ENCODE results near the gene HEPACAM2. TPM values are rescaled to one million over a fixed set of nuclear protein-coding genes. Genes with fewer than 3 reads are reported as not detected.

Gene HEPACAM2
- total RNA-seq, 1 experiment from 2014 or later, result not detected

- no peak for DNase-seq (ENCODE audit: low read depth in 1 of 2, low spot score in 2 of 2)
- H3K27me3 ChIP-seq (replicated peaks), result peaks cover 44% of the 10 kb centered on the region
- H3K4me3 ChIP-seq, result no peak overlapping the region
- H3K27ac ChIP-seq, result no peak overlapping the region
- no peaks in the 10 kb centered on the region for H3K4me1 ChIP-seq (replicated peaks)
- H3K36me3 ChIP-seq, result no peaks in the 10 kb centered on the region
- no peaks in the 10 kb centered on the region for H3K9me3 ChIP-seq (replicated peaks)
These were observed 40.8 kb downstream of the HEPACAM2 start for GRCh38 chr7:93185303-93186027.

DNA sequence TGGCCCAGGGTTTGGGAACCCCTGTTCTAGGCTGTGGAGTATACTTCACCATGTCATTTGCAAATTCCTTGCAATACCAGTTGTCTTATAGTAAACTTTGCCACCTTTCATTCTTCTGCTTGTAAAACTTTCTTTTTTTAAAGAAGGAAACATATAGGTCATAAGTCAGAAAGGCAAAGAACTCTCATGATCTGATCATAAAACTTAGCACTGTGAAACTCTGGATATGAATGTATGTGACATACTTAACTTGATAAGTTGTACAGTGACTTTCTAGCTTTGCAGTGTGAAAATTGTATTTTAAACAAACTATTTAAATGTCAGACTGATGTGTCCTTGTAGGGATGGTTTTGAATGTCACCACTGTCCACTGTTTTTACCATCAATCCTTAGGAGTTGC lies 47.1 kb downstream of the HEPACAM2 start:
- no peak overlapping the region for H3K4me3 ChIP-seq
- no peak overlapping the region for H3K27ac ChIP-seq
- no peaks in the 10 kb centered on the region for H3K9me3 ChIP-seq (replicated peaks)
- no peaks in the 10 kb centered on the region for H3K36me3 ChIP-seq
- no peak for DNase-seq (ENCODE audit: low read depth in 1 of 2, low spot score in 2 of 2)
- H3K4me1 ChIP-seq (replicated peaks), result no peaks in the 10 kb centered on the region
- H3K27me3 ChIP-seq (replicated peaks), result peaks cover 29% of the 10 kb centered on the region

- Histone ChIP-seq H3K4me1 (replicated peaks) (no peaks in the 10 kb centered on the region), H3K27me3 (replicated peaks) (peaks cover 29% of the 10 kb centered on the region), H3K27ac (no peak overlapping the region), H3K4me3 (no peak overlapping the region), H3K9me3 (replicated peaks) (no peaks in the 10 kb centered on the region), H3K36me3 (no peaks in the 10 kb centered on the region)
- no peak for DNase-seq (ENCODE audit: low read depth in 1 of 2, low spot score in 2 of 2)
These were observed 48.1 kb downstream of the HEPACAM2 start for GRCh38 chr7:93178213-93178612.

DNA sequence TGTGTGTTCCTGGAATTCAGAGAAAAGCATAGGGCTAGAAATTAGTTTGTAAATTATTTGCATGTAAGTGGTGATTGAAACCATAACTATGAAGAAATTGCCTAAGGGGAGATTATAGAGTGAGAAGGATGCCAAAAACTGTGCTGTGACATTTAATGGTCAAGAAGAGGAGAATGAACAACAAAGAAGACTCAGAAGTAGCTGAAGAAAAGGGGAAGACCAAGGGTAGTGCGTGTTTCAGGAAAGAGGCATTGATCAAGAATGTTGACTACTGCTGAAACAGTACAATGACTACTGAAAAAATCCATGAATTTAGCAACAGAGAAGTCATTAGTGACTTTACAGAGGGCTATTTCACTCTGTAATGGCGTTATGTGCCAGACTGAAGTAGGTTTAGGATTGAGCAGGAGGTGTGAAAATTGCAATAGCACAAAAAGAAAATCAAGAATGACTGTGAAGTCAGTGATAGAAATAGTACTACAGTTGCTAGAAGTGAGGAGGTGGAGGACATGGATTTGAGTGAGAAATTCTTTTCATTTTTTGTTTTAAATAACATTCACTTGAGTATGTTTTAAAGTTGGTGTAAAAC lies 49.2 kb downstream of the HEPACAM2 start:
- no peak for DNase-seq (ENCODE audit: low read depth in 1 of 2, low spot score in 2 of 2)
- H3K9me3 ChIP-seq (replicated peaks), result no peaks in the 10 kb centered on the region
- no peaks in the 10 kb centered on the region for H3K36me3 ChIP-seq

DNA sequence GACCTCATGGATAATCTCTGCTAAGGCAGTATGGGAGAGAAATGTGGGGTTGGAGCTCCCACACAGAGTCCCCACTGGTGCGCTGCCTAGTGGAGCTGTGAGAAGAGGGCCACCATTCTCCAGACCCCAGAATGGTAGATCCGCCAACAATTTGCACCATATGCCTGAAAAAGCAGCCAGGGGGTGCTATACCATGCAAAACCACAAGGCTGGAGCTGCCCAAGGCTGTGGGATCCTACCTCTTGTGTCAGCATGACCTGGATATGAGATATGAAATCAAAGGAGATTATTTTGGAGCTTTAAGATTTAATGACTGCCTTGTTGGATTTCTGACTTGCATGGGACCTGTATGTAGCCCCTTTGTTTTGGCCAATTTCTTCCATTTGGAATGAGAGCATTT lies 51.0 kb downstream of the HEPACAM2 start:
- no peak for DNase-seq (ENCODE audit: low read depth in 1 of 2, low spot score in 2 of 2)
- no peaks in the 10 kb centered on the region for H3K4me1 ChIP-seq (replicated peaks)
- no peak overlapping the region for H3K27ac ChIP-seq
- no peak overlapping the region for H3K4me3 ChIP-seq
- peaks cover 14% of the 10 kb centered on the region for H3K27me3 ChIP-seq (replicated peaks)
- peaks cover 7% of the 10 kb centered on the region for H3K9me3 ChIP-seq (replicated peaks)
- H3K36me3 ChIP-seq, result no peaks in the 10 kb centered on the region

More for the DNA sequence above, 49.2 kb downstream of the HEPACAM2 start:
- H3K4me3 ChIP-seq, result no peak overlapping the region
- H3K27ac ChIP-seq, result no peak overlapping the region
- no peaks in the 10 kb centered on the region for H3K4me1 ChIP-seq (replicated peaks)
- peaks cover 21% of the 10 kb centered on the region for H3K27me3 ChIP-seq (replicated peaks)

DNA sequence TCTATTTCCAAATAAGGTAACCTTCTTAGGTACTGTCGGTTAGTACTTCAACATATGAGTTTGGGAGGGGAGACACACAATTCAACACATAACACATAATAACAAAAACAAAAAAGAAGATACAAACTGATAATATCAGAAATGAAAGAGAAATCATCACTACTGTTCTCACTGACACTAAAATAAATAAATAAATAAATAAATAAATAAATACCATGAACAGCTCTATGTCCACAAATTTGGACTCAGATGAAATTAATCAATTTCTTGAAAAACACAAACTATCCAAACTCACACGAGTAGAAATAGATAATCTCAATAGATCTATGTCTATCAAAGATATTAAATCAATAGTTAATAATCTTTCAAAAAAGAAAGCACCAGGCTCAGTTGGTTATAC lies 53.6 kb downstream of the HEPACAM2 start:
- no peak for DNase-seq (ENCODE audit: low read depth in 1 of 2, low spot score in 2 of 2)
- 0 out of 2 replicates have a peak, but pooled peaks cover under 1% of the 10 kb centered on the region for H3K27me3 ChIP-seq (replicated peaks)
- no peaks in the 10 kb centered on the region for H3K36me3 ChIP-seq
- no peaks in the 10 kb centered on the region for H3K4me1 ChIP-seq (replicated peaks)
- H3K27ac ChIP-seq, result no peak overlapping the region
- H3K4me3 ChIP-seq, result no peak overlapping the region
- H3K9me3 ChIP-seq (replicated peaks), result peaks cover 7% of the 10 kb centered on the region

DNA sequence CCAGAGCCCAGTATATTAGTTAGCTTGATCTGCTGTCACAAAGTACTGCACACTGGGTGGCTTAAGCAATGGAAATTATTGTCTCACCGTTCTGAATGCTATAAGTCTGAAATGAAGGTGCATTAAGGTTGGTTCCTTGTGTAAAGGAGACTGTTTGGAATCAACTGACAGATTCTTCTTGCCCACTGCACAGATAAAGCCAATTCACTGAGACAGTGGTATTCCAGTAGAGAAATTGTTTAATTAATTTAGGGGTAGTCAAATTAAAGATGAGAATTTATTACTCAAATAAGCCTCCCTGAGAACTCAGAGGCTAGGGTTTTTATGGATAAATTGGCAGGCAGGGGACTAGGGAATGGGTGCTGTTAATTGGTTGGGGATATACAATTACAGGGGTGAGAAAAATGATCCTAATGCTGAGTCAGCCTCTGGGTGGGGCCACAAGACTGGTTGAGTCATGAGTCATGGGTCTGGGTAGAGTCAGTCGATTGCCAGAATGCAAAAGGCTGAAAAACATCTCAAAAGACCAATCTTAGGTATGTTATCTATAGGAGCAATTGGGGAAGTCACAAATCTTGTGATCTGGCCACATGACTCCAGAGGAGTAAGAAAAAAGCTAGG lies 54.6 kb downstream of the HEPACAM2 start:
- no peaks in the 10 kb centered on the region for H3K36me3 ChIP-seq
- no peak overlapping the region for H3K4me3 ChIP-seq
- no peaks in the 10 kb centered on the region for H3K4me1 ChIP-seq (replicated peaks)
- H3K9me3 ChIP-seq (replicated peaks), result peaks cover 7% of the 10 kb centered on the region
- no peaks in the 10 kb centered on the region for H3K27me3 ChIP-seq (replicated peaks)
- DNase-seq (ENCODE audit: low read depth in 1 of 2, low spot score in 2 of 2), result no peak
- H3K27ac ChIP-seq, result no peak overlapping the region

DNA sequence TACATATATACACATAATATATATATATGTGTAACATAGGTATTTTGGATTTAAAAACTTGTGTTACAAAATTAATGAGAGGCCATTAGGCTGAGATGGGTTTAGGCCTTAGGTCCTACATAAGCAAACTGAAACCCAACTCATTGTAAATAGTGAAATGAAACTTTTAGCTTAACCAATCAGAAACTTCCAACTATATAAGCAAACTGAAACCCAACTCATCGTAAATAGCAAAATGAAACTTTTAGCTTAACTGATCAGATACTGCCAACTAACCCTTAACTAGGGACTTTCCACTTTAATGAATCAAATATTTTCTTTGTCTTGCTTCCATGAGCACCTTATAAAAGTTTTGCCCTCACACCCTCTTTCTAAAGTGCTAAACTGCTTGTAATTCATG lies 60.8 kb downstream of the HEPACAM2 start:
- no peaks in the 10 kb centered on the region for H3K27me3 ChIP-seq (replicated peaks)
- H3K4me3 ChIP-seq, result no peak overlapping the region
- no peak for DNase-seq (ENCODE audit: low read depth in 1 of 2, low spot score in 2 of 2)

DNA sequence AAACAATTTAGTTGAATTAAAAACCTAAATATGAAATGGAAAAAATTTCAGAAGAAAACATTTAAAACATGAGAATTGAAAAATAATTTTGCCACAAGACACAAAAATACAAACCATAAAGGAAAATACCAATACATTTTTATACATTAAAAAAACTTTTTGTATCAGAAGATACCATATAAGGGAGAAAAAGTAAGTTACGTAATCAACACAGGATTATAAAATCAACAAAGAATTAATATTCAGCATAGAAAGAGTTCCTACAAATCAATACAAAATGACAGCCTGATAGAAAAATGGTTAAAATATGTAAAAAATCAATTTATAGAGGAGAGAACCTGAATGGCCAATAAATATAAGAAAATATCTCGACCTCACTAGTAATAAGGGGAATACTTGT lies 61.5 kb downstream of the HEPACAM2 start:
- no peaks in the 10 kb centered on the region for H3K27me3 ChIP-seq (replicated peaks)
- peaks cover 2% of the 10 kb centered on the region for H3K4me1 ChIP-seq (replicated peaks)
- no peak overlapping the region for H3K4me3 ChIP-seq
- DNase-seq (ENCODE audit: low read depth in 1 of 2, low spot score in 2 of 2), result no peak
- no peak overlapping the region for H3K27ac ChIP-seq
- H3K36me3 ChIP-seq, result no peaks in the 10 kb centered on the region
- H3K9me3 ChIP-seq (replicated peaks), result no peaks in the 10 kb centered on the region

More for the DNA sequence above, 60.8 kb downstream of the HEPACAM2 start:
- H3K27ac ChIP-seq, result no peak overlapping the region
- no peaks in the 10 kb centered on the region for H3K9me3 ChIP-seq (replicated peaks)
- H3K36me3 ChIP-seq, result no peaks in the 10 kb centered on the region
- H3K4me1 ChIP-seq (replicated peaks), result no peaks in the 10 kb centered on the region

DNA sequence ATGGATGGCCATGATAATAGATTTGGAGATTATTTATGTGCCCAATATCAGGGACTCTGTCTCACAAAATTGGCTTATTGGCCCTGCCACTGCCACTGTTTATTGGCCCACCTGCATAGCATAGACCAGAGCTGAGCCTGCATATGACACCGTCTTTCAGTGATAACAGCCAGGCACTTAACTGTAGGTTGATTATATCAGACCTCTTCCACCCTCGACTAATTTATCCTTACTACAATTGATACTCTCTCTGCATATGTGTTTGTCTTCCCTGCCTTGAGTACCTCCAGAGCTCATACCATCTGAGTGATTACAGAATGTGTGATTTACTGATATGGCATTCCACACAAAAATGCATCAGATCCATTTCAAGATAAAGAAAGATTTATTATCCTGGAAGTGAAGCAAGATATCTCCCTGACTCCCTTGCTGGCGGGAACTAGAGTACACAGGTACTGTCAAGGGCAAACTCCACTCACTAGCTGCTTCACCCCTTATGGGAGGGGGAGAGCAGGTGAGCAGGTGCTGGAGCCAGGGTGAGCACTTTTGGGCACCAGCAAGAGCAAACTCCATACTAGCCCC lies 65.0 kb downstream of the HEPACAM2 start:
- Histone ChIP-seq H3K27ac (no peak overlapping the region), H3K27me3 (replicated peaks) (no peaks in the 10 kb centered on the region), H3K4me3 (no peak overlapping the region), H3K4me1 (replicated peaks) (peaks cover 9% of the 10 kb centered on the region), H3K9me3 (replicated peaks) (0 out of 2 replicates have a peak, but pooled peaks cover 3% of the 10 kb centered on the region), H3K36me3 (no peaks in the 10 kb centered on the region)
- no peak for DNase-seq (ENCODE audit: low read depth in 1 of 2, low spot score in 2 of 2)

GRCh38 chr7:93160410-93160809 lies 65.9 kb downstream of the HEPACAM2 start:
- peaks cover 9% of the 10 kb centered on the region for H3K4me1 ChIP-seq (replicated peaks)
- no peak overlapping the region for H3K4me3 ChIP-seq
- no peaks in the 10 kb centered on the region for H3K27me3 ChIP-seq (replicated peaks)
- DNase-seq (ENCODE audit: low read depth in 1 of 2, low spot score in 2 of 2), result no peak
- no peaks in the 10 kb centered on the region for H3K36me3 ChIP-seq
- no peak overlapping the region for H3K27ac ChIP-seq
- 0 out of 2 replicates have a peak, but pooled peaks cover 3% of the 10 kb centered on the region for H3K9me3 ChIP-seq (replicated peaks)

- DNase-seq (ENCODE audit: low read depth in 1 of 2, low spot score in 2 of 2), result peak in 1 of 2 experiments; percentile 18
- H3K9me3 ChIP-seq (replicated peaks), result 0 out of 2 replicates have a peak, but pooled peaks cover 3% of the 10 kb centered on the region
- H3K36me3 ChIP-seq, result no peaks in the 10 kb centered on the region
- H3K27ac ChIP-seq, result peak overlapping the region; percentile 21; the same call in 1 of the 2 replicates
- peaks cover 9% of the 10 kb centered on the region for H3K4me1 ChIP-seq (replicated peaks)
- H3K4me3 ChIP-seq, result no peak overlapping the region
- no peaks in the 10 kb centered on the region for H3K27me3 ChIP-seq (replicated peaks)
These were observed 66.8 kb downstream of the HEPACAM2 start for GRCh38 chr7:93159490-93159889.

GRCh38 chr7:93156884-93157283 lies 69.4 kb downstream of the HEPACAM2 start:
- H3K4me3 ChIP-seq, result no peak overlapping the region
- H3K4me1 ChIP-seq (replicated peaks), result peaks cover 9% of the 10 kb centered on the region
- no peaks in the 10 kb centered on the region for H3K27me3 ChIP-seq (replicated peaks)
- H3K27ac ChIP-seq, result no peak overlapping the region
- no peaks in the 10 kb centered on the region for H3K36me3 ChIP-seq
- no peak for DNase-seq (ENCODE audit: low read depth in 1 of 2, low spot score in 2 of 2)
- 0 out of 2 replicates have a peak, but pooled peaks cover 3% of the 10 kb centered on the region for H3K9me3 ChIP-seq (replicated peaks)
